HG02759 (cell line): ENCODE results near the gene OSCAR.
"Not testable (repeated sequence)": the region's sequence is repeated elsewhere in the genome, so short reads cannot be mapped to it uniquely, and the experiment has no call there.

Source experiments
- ATAC-seq: cut with Tn5 transposase; IDR thresholded peaks from one replicate; pipeline ENCODE4 v1.9.1; 2021; ENCODE audit warnings: mild to moderate bottlenecking, moderate library complexity; ENCODE audit not compliant: unreplicated experiment

Gene OSCAR

DNA sequence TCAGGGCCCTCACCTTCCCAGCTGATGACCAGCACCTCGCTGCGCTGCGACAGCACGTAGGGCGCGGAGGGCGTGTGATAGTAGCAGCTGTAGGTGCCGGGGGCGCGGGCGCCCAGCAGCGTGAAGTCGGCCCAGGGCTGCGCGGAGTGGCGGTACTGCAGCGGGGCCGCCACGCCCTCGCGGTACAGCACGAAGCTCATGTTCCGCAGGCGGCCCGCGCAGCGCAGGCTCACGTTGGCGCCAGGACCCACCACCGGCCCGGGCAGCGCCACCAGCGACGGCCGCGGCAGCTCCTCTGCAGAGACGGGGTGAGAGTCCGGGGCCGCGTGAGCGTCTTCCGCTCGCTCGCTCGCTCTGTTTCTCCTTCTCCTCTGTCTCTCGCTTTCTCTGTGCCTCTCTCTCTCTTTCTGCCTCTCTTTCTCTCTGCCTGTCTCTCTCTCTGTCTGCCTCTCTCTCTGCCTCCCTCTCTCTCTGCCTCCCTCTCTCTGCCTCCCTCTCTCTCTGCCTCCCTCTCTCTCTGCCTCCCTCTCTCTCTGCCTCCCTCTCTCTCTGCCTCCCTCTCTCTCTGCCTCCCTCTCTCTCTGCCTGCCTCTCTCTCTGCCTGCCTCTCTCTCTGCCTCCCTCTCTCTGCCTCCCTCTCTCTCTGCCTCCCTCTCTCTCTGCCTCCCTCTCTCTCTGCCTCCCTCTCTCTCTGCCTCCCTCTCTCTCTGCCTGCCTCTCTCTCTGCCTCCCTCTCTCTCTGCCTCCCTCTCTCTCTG is 4.6 kb downstream of the OSCAR start:
- not testable (repeated sequence) for ATAC-seq

DNA sequence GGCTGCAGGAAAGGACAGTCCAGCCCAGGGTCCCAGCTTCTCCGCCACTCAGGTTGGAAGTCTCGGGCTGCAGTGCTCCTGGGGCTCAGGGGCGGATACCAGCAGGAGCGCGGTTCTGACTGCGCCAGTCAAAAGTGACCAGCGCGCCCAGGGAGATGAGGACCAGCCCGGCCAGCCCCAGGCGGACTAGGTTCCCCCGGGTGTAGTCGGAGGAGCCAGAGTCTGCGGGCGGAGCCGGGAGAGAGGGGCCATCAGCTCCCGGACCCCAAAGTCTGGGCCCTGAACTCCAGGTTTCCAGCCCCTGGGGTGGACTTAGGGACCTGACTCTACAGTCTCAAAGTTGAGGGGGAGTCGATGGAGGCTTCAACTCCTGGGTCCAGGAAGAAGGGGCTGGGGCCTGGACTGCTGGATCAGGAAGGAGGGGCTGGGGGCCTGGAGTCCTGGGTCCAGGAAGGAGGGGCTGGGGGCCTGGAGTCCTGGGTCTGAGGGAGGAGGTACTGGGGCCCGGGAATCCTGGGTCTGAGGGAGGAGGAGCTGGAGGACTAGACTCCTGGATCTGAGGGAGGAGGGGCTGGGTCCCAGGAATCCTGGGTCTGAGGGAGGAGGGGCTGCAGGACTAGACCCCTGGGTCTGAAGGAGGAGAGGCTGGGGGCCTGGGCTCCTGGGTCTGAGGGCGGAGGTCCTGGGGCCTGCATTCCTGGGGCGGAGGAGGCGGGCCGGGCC is 5.3 kb downstream of the OSCAR start:
- no peak for ATAC-seq

DNA sequence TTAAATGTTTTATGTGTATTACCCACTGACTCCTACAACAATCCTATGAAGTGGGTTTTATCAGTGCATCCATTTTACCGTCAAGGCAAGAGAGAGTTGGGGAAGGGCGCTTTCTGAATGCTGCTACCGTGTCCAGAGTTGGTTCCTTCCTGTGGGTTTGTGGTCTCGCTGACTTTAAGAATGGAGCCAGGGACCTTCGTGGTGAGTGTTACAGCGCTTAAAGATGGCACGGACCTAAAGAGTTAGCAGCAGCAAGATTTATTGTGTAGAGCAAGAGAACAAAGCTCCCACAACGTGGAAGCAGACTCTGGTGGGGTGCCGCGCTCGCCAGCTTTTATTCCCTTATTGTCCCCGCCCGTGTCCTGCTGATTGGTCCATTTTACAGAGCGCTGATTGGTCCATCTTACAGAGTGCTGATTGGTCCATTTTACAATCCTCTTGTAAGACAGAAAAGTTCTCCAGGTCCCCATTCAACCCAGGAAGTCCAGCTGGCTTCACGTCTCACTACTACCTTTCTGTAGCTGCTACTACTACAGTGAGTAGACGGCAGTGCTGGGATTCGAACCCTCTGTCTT is 6.1 kb downstream of the OSCAR start:
- no peak for ATAC-seq

DNA sequence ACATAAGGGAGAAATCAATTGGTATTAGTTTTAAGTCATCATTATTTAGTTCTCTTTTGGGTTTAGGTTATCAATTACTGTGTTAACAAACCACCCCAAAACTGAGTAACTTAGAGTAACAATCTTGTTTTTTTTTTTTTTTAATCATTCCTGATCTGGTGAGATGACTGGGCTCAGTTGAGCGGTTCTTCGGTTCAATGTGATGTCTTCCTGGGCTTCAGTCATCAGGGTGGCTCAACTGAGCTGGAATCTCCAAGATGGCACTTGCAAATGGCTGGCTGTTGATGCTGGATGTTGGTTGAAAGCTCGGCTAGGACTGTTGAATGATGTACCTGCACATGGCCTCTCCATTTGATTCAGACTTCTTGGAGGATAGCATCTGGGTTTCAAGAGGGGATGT is 16.2 kb downstream of the OSCAR start:
- ATAC-seq: no peak

DNA sequence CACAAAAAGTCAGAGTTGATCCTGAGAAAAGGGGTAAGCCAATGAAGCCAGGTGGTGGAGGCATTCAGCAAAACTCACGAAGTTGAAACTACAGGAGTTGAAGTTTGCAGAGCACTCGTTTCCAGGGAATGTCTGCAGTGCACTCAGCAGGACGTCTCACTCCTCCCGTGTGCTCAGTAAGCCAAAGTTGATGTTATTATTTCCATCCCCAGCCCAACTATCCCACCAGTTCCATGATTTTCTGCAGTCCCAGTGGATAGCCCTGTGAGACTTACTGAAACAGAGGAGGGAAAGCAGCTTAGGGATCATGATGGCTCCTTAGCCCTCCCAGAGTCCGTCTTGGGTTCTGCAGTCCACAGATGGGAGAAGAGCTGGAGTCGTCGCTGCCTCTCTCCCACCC is 19.6 kb downstream of the OSCAR start, which contains the start of gene TARM1:
Gene TARM1 (minus strand): TSS at position 334 of the 400 bp plus-strand sequence. CDS start 25 bp downstream, at position 309.
- no peak for ATAC-seq

DNA sequence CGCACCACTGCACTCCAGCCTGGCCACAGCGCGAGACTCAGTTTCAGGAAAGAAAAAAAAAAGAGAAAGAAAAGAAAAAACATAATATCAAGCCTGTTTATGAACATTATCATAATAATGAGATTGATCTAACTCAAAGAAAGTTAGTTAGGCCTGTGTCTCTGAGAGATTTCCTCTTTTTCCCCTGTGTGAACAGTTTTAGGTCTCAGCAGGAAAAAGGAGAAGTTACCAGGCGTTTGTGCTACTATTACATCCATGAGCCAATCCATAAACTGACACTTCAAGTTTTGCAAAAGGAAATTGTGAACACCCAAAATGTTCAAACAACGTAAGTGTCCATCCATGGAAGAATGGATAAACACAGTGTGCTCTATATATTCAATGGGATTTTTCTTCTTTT is 23.3 kb downstream of the OSCAR start:
- ATAC-seq: no peak

DNA sequence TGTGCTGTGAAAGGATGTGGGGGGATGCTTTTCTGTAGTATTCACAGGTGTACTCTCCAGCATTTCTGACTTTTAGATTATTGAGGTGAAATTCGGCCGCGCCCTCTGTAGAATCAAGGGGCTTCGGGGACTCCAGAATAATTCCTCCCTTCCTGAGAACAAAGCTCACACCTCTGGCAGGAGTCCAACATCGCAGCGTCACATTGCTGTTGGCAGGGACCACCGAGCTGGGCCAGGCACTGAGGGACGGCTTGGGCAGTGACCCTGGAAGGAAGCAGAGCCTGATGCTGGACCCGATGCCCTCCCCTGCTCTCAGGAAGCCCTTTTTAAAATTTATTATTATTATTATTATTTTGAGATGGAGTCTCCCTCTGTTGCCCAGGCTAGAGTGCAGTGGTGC is 25.8 kb downstream of the OSCAR start:
- no peak for ATAC-seq

DNA sequence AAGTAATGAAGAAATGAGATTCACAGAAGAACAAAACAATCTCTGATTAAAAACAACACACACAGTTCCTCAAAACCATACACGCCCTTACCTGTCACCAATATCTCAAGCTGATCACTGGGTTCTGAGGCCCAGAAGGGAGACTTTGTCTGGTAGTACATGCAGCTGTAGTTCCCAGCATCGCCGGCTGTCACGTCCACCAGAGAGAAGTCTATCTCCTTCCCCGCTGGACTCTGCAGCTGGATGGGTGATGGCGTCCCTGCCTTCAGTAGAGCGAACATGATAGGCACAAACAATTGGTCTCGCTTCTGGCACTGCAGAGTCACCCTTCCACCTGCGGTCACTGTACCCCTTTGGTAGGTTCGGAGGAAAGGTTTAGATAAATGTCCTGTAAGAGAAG is 26.8 kb downstream of the OSCAR start:
- ATAC-seq: no peak

DNA sequence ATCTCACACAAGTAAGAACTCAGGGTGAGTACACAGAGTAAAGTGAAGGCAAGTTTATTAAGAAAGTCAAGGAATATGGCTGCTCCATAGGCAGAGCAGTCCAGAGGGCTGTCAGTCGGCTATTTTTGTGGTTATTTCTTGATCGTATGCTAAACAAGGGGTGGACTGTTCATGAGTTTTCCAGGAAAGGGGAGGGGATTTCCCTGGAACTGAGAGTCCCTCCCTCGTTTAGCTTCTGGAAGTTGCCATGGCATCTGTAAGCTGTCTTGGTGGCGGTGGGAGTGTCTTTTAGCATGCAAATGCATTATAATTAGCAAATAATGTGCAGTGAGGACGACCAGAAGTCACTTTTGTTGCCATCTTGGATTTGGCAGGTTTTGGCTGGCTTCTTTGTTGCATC is 31.1 kb downstream of the OSCAR start:
- ATAC-seq: no peak

DNA sequence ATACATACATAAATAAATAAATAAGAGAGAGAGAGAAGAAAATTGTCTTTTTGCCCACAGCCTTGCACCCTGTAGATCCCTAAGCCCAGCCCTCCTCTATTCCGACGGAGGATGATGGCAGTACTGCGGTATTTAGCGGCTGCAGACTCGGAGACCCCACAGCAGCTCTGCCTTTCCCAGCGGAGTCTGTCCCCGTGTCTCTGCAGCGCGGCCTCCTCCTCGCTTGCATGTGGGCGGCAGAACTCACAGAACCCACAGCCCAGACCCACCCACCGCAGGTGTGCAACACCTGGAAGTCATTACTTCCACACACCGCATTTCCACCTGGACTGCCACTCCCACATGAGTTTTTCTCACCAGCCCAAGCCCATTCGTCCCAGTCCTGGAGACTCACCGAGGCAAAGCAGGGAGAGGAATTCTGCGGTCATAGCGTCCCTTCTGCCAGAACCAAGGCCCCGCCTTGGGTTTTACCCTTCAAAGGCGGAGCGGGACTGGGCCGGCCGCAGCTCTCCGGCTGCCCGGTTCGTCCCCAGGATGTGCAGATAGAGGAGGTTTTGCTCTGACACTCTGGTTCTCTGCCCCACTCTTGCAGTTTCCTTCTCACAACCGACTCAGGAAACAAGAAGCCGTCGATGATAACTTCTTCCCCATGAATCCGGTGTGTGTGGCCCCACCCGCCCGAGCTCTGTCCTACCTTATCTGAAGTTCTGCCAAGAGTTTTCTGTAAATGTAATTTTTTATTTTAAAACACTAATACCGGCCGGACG is 37.1 kb downstream of the OSCAR start, which contains the start of gene VSTM1:
Gene VSTM1 (minus strand): TSS at position 548 of the 767 bp plus-strand sequence. CDS start 120 bp downstream, at position 428.
- ATAC-seq: no peak

DNA sequence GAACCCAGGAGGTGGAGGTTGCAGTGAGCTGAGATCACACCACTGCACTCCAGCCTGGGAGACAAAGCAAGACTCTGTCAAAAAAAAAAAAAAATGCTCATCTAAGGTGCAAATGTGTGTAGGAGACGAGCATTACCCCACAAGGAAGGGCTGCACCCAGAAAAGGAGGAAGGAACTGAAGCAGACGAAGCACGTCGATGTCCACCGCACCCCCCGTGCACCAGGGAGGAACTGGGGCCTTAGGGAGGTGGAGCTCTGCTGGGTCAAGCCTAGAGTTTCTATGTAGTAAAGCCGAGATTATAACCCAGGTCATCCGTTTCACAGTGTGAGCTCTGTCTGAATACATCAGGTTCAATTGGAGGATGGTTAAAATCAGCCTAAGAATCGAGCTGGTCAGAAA is 38.0 kb downstream of the OSCAR start:
- ATAC-seq: no peak

DNA sequence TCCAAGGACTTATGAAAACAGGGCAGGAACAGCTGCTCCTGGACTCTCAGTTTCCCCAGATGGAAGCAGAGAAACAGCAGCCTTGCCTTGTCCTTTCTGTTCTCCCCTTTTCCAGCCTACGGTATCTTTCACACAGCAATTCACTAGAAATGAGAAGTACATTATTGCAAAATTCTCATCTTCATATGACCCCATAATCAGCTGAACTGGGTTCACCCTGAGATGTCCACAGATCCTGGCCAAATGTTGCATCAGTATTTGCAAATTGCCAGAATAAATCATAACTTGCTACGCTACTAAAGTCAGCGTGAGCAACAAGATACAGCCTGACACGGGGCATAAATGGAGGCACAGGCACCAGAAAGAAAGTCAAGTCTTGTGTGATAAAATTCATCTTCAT is 53.0 kb downstream of the OSCAR start:
- no peak for ATAC-seq

DNA sequence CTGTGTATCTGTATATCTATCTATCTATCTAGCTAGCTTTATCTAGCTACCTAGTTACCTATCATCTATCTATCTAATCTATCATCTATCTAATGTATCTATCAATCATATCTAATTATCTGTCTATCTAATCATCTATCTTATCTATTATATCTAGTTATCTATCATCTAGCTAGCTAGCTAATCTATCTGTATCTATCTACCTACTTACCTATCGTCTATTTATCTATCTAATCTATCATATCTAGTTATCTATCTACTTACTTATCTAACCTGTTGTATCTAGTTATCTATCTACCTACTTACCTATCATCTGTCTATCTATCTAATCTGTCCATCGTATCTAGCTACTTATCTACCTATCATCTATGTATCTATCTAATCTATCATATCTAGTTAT is 54.8 kb downstream of the OSCAR start:
- no peak for ATAC-seq
